ENCODE results near the gene AMMECR1L.

Gene AMMECR1L

DNA sequence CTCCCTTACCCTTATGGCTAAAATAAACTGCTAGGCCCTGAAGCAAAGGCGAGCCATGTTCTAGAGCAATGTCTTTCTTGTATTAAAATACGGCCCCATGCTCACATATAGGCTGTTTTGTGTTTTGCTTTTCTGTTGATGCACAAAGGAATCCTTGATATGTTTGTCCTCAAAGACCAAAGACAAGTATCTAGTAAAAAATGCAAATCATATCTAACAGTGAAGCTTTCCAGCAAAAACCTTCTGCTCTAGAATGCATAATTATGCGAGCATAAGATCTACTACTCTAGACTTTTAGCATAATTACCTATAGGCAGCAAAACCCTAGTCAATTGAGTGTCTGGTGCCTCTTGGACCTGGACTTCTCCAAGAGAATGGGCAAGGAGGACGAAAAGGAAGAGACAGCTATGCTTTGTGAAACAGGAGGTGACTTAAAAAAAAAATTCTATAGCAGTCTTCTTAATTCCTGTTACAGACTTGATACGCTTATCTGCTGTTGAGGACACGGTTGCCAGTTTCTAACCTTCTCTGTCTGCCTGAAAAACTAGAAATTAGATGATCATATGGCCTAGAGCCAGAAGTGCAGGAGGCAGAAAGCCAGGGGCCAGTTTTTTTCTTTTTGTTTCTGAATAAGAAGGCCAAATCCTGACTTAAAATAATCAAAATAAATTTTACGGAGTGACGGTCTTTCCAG is 1.5 kb upstream of the AMMECR1L start:
- peak in 2 of 51 donors; percentile 6 to 17 for DNase-seq

DNA sequence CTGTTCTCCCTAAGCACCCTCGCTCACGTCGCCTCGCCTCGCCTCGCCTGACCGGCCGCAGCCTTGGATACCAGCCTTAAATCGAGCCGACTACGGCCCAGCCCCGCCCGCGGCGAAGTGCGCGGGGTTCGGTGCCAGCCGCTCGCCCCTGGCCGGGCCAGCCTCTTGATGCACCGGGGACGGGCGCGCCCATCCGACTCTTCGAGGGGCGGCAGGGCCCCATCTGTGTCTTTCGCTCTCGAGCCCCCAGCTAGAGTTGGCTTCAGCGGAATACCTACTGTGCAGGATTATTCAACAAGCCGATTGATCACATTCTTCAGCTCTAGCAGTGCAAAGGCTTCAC is 808 bp upstream of the AMMECR1L start:
- DNase-seq = peak in 10 of 51 donors; percentile 35 to 76 (median 68)

DNA sequence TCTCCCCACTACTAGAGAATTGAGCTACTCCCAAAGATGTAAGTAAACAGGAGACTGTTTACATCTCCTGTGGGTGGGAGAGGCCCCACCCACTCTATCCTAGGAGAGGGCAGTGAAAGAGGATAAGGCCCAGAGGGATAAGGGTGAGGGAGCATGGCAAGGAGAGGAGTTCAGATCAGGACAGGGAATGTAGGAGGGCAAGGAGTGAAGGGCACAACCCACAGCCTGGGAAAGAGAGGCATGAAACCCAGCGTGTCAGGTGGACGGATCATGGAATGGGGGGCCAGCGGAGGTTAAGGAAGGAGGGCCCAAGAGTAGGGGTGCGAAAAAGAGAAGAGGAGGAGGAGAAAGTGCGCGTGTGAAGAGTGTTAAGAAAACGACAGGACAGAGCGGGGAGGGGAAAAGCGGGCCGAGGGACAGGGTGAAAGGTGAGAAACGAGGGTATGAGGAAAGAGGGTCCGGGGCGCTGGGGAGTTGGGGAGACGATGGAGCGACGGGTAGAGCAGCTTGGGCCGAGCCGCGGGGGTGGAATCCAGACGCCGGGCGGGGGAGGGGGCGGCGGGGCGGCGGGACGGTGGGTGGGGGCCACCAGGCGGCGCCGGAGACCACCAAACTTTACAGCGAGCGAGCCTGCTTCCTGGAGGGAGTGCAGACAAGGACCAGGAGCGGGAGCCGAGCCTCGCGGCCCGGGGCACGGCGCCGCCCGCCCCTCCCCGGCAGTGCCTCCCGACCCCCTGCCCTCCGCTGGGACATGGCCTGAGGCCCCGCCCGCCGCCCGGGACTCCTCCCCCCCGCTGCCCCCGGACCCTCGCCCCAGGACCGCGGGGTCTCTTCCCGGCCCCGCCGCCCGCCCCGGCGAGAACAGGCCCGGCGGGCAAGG is 655 bp downstream of the AMMECR1L start:
- peak in 26 of 51 donors; percentile 4 to 47 (median 20) for DNase-seq

DNA sequence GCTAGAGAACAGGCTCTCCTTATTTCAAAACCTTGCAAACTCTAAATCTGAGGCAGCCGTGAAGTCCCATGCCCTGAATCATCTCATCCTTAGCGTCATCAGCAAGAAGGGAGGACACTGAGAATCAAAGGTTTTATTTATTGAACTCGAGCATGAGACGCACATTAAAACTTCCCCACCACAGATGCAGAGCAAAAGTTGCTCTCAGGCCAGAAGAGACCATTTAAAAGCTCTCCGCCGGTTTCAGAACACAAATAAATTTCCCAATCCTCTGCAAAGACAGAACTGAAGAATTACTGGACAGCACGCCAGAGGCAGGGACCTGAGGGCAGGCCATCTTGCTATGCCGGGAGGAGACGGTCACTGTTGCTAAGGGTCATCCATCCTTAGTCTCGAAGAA is 1.3 kb downstream of the AMMECR1L start:
- DNase-seq = no peak

DNA sequence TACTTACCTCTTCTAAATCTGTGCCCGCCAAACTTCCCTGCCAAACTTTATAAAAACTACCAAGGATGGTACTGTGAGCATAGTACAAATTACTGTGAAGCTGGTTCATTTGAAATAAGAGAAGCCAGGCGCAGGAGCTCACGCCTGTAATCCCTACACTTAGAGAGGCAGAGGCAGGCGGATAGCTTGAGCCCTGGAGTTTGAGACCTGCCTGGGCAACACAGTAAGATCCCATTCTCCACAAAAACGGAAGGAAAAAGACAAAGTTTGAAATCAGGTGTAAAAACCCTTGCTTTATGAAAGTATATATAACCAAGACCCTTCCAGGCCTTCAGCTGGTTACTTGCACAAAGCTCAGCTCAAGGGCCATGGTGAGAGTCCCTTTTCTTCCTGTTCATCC is 5.9 kb downstream of the AMMECR1L start:
- no peak for DNase-seq

DNA sequence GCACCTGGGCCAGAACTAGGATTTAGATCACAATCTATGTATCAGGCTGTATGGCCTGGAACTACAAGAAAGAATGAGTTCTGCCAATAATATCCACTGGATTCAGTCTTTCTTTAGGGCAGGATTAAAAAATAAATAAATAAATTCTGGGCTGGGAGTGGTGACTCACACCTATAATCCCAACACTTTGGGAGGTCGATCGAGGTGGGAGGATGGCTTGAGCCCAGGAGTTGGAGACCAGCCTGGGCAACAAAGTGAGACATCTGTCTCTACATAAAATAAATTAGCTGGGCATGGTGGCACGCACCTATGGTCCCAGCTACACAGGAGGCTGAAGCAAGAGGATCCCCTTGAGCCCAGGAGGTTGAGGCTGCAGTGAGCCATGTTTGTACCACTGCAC is 8.1 kb downstream of the AMMECR1L start:
- no peak for DNase-seq

DNA sequence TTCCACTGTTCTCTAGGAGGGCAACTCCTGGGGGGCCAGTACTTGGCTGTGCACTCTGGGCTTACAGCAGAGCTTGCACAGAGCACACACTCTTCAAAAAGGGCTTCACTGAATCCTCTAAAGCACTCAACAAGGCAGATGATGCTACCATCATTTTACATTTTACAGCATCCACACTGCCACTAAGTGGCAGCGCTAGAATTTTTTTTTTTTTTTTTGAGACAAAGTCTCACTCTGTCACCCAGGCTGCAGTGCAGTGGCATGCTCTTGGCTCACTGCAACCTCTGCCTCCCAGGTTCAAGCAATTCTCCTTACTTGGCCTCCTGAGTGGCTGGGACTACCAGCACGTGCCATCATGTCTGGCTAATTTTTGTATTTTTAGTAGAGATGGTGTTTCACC is 8.6 kb downstream of the AMMECR1L start:
- no peak for DNase-seq

DNA sequence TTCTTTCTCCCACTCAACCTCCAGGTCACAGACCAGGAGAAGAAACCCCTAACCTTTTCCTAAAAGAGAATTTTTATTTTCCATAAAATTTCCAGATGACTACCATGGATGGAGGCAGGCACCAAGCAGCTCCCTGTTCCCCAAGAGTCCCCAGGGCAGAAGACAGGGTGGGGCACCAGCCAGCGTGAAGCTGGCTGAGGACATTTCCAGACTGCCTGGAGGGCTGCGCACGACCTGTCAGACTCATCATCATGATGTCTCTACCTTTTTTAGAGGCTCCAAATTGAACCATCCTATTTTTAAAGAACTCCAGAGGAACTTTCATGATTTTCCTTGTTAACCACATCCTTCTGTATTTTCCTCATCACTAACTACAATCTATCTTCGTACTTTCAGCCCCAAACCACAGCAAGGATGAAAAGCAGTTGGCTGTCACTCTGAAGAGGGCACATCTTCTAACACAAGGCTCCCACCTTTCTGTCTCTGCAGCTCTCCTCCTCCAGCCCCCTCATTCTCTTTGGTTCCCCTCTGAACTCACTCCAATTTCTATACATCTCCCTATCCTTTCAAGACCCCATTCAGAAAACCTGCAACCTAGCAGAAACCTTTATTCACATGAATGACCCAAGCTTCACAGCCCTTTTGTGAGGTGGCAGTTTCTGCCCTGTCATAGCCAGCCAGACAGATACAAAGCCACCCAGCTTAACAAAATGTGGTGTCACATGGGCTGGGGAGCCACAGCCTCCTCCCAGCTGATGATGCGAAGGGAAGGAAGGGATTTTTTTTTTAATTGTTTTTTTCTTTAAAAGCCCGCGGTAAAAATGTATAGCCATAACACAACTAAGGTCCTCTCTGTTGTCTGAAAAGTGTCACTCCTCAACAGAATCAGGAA is 11.1 kb downstream of the AMMECR1L start:
- no peak for DNase-seq

DNA sequence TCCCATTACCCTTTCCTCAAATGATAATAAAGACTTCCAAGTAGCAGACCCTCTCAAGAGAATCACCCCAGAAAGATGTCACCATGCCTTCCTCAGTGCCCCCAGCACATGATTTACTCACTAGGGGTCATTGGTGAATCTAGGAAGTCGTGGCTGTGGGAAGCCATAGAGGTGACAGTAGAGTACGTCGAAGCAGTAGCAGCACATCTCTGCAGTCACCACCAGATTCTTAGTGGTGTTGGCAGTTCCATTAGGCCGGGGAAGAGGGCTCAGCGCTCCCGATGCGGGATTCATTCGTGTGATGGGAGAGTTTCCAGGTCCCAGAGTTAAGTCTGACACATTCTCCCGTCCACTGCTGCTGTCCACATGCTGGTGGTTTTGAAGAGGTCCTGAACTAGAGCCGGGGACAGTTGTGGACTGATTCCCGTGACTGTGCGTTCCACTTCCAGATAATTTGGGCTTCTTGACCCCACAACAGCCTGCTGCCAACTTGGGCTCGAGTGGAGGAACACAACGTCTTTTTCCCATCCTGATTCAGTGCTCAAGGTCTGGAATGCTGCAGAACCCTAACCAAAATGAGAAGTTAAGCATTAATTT is 12.0 kb downstream of the AMMECR1L start:
- no peak for DNase-seq

DNA sequence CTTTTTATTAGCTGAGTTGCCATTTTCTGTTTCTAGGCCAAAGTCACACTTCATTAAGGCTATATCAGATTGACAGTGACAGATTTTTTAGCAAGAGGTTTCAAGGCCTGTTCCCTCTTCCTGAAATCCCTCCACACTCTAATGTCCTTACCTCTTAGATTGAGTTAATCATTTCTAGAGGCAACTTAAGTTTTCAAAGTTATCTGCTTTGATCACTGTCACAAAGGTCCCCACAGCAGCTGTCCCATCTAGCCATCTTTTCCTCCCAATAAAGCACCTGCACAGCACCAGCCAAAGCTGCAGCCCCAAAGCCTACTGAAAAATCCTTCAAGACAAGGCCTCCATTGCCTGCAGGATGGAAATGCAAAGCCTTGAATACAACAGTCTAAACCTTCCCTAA is 13.4 kb downstream of the AMMECR1L start:
- DNase-seq = no peak

DNA sequence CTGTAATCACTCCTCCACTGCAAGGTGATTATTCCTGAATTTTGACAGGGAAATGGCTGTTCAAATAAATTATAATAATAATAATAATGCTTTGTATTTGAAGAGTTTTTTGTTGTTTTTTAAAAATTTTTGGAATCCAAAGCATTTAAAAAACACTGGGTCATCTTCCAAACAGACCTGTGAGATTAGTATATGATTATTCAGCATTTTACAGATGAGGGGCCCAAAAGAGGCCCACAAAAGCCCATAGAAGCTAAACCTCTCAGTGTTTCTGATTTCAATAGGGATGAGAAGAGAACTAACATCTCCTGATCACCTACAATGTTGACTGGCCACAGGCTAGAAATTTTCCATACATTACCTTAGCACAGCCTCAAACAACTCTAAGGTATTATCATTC is 19.8 kb downstream of the AMMECR1L start:
- DNase-seq = no peak

DNA sequence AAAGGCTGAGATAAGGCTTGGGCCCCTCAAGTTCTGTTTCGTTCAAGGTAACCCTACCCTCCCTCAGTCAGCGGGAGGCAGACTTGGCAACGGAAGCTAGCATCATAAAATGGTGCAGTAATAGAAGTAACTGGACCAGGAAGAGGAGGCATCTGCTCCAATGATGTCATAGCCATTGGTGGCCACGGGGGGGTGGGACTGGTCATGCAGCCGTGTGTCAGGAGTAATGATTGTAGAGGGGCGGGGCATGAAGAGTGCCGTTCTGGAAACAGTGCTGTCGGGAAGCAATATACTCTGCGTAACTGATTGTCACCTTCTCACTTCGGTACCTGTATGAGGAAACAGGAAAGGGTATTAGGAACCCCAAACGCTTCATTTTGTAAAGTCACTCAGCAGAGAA is 20.9 kb downstream of the AMMECR1L start:
- DNase-seq = no peak

DNA sequence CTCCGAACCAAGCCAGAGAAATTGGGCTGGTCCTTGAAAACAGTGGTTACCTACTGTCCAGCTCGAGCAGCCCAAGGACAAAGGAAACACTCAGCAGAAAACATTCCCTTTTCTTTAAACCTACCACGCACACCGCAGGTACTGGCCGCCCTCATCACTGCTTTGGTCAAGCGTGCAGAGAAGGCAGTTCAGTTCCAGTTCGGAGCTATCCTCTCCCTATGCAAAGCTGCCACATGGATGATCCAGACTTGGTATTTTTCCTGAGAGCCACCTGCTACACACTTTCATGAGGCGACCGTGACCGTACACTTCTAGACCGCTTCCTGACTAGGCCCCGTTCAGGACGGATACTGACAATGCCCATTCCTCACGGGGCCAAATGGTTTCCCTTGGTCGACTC is 23.5 kb downstream of the AMMECR1L start:
- no peak for DNase-seq

DNA sequence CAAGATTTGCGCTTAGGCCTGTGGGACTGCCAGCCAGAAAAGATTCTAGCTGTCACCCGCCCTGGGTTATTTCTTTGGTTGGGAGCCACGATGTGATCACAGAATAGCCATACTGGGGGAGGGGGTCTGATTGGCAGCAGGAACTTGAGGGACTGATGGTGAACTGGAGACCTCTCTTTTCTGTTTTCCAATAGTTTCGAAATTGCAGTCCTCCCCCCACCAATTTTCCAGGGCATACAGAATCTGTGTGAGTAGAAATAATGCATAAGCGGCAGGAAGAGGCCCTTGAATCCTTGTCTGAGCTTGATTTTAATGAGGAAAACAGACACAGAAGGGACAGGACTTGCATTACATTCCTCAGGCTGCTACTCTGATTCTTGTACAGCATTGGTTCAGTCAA is 25.6 kb downstream of the AMMECR1L start:
- peak in 1 of 51 donors; percentile 10 for DNase-seq

DNA sequence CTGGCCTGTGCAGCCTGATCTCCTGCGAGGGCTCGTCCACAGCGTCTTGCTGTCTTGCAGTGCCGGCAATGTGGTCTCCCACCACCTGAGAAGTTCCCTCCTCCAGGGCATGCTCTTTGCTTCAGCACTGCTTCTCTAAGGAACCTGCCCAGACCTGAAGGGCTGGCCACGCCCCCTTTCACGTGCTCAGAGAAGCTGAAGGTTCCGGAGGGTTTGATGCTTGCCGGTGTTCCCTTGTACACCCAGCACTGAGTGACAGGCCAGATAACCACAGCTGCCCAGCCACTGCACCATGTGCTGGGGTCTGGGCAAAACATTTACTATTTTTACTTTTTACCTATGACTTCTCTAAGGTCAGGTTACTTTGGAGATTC is 26.1 kb downstream of the AMMECR1L start:
- peak in 2 of 51 donors; percentile 6 for DNase-seq

DNA sequence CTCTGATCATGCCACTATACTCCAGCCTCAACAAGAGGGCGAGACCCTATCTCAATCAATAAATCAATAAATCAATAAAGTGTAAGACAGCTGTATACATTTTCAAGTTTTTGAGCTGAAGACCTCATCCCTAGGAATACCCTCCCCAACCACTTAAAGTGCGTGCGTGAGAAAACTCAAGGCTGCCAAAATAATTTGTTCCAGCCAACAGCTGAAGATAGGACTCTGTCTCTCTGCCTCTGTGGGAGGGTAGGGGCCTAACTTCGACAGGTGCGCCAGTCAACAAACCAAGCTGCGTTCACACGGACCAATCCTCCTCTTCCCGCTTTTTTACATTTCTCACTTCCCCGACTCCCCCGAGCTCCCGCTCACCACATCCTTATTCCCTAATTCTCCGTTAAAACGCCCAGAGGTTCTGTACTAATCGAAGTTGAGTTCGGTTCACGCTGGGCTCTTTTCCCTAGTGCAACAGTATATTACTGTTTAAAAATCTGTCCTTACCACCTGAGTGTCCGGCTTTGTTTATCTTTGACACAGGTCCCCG is 28.4 kb downstream of the AMMECR1L start:
- DNase-seq = no peak

DNA sequence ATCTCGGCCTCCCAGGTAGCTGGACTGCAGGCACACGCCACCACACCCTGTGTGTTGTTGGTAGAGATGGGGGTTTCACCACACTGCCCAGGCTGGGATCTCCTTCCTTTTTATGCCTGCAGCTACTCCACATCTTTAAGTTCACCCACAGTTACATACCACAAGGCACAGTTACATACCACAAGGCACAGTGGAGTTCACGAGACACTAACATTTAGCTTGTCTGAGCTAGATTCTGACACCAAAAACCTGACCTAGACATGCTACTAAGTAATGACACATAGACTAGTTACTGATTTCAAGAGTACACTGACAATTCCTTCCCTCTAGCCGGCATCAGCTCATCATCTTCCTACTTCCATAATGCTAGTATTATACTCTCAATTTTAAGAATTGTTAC is 32.1 kb downstream of the AMMECR1L start:
- DNase-seq = no peak

DNA sequence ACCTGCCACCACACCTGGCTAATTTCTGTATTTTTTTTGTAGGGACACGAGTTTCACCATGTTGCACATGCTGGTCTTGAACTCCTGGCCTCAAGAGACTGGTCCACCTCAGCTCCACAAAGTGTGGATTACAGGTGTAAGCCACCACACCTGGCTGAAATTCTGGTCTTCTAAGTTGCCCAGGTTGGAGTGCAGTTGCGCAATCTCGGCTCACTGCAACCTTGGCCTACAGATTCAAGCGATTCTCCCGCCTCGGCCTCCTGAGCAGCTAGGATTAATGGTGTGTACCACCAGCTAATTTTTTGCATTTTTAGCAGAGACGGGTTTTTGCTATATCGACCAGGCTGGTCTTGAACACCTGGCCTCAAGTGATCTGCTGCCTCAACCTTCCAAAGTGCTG is 33.4 kb downstream of the AMMECR1L start:
- no peak for DNase-seq

DNA sequence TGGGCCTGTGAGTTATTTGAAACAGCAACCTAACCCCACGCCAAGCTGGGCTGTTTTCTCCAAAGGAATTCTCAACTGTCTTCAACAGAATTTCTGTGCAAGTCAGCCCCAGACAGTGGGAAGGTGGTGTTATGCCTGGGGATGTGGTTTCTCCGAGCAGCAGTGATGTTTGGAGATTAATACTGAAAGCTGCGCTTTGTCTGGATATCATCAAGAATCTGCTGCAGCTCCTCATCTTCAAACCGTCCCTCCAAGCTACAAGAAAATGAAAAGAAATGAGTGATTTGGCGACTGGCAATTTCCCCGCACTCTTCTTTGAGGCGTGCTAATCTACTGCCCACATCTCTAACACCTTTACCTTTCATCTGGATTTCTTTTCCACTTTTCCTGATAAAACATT is 37.8 kb downstream of the AMMECR1L start:
- DNase-seq = no peak

DNA sequence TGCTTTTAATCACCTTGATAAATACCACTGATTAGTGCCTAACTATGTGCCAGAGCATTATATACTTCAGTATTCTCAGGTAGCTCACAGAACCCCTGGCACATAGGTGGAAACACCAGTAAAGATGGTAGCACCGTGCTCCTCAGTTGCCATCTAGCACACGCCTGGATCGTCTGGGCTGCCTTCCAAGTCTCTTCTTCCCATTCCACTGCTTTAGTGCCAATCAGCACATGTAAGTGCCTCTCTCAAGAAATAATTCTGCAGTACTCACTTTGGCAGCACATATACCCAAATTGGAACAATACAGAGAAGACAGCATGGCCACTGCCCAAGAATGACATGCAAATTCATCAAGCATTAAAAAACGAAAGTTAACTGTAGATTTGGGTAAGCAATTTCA is 40.8 kb downstream of the AMMECR1L start:
- no peak for DNase-seq

DNA sequence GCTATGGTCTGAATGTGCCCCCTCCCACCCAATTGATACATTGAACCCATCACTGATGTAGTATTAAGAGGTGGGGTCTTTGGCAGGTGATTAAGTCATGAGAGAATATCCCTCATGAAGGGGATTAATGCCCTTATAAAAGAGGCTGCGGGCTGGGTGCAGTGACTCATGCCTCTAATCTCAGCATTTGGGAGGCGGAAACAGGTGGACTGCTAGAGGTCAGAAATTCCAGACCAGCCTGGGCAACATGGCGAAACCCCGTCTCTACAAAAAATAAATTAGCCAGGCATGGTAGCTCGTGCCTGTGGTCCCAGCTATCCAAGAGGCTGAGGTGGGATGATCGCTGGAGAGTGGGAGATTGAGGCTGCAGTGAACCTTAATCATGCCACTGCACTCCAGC is 42.1 kb downstream of the AMMECR1L start:
- DNase-seq = no peak
